ENCODE measurements around the gene EPHB1. TPM values are rescaled to one million over a fixed set of nuclear protein-coding genes. Genes with fewer than 3 reads are reported as not detected.

The EPHB1 gene
- polyA plus RNA-seq, 1 of the 3 experiments (the other 2 are of a cell fraction) = 1.2 TPM

- H3K4me1 ChIP-seq (ENCODE audit: control insufficient read depth in 1 of 2, insufficient read depth in 2 of 2, low read depth in 1 of 2, low read length in 1 of 2) = peaks cover 0 to 8% of the 10 kb centered on the region in 2 experiments; a peak in 1 of 4 replicates
- H3F3A ChIP-seq (replicated peaks; ENCODE audit: insufficient read depth) = no peaks in the 10 kb centered on the region
- ChIA-PET CTCF (interaction anchor here (0.8 to 3.6 kb wide), 2 partner anchors 38 to 156 kb away, joined by 4 to 38 read pairs; partner anchors contain the start of gene EPHB1), POLR2A (no interaction called here)
- H3K27me3 ChIP-seq (ENCODE audit: insufficient read depth) = no peaks in the 10 kb centered on the region
- no peak overlapping the region for H3K4me3 ChIP-seq (ENCODE audit: low read depth in 2 of 2, low read length in 1 of 2)
- H3K36me3 ChIP-seq (replicated peaks in 1 of 2; ENCODE audit: control insufficient read depth in 1 of 2, insufficient read depth in 2 of 2, low read length in 1 of 2) = no peaks in the 10 kb centered on the region
- 67% methylated on average over 3 of the region's 3 CpGs for WGBS (ENCODE audit: low lambda C conversion rate)
- no peak overlapping the region for H2AFZ ChIP-seq (ENCODE audit: low read depth)
- no peak overlapping the region for H3K4me2 ChIP-seq
- H3K9ac ChIP-seq = no peak overlapping the region
- DNase-seq = no peak
- H3K9me2 ChIP-seq = no peaks in the 10 kb centered on the region
- no peaks in the 10 kb centered on the region for H4K20me1 ChIP-seq (ENCODE audit: insufficient read depth)
- TF ChIP-seq IRF3 (IDR thresholded peaks at IDR 0.05; ENCODE audit: low read depth, low read length) (no peak), POLR2AphosphoS5 (IDR thresholded peaks at IDR 0.05; ENCODE audit: low read depth, low read length) (no peak), EP300 (IDR thresholded peaks at IDR 0.05; ENCODE audit: borderline replicate concordance in 1 of 2, low read depth in 1 of 2, low read length in 1 of 2) (no peak), FOXM1 (IDR thresholded peaks at IDR 0.05; ENCODE audit: low read depth) (no peak)
- H3K9me3 ChIP-seq = no peaks in the 10 kb centered on the region
- no peak overlapping the region for H3K27ac ChIP-seq (ENCODE audit: low read depth in 2 of 2, low read length in 1 of 2)
- H3K79me2 ChIP-seq (ENCODE audit: insufficient read depth) = no peaks in the 10 kb centered on the region
Observed at GRCh38 chr3:134757549-134758069, 37.5 kb upstream of the EPHB1 start.

- Histone ChIP-seq H3K4me3 (ENCODE audit: low read depth in 2 of 2, low read length in 1 of 2) (no peak overlapping the region), H3K27me3 (ENCODE audit: insufficient read depth) (no peaks in the 10 kb centered on the region), H3K4me2 (no peak overlapping the region), H3K9me3 (no peaks in the 10 kb centered on the region), H3K36me3 (replicated peaks in 1 of 2; ENCODE audit: control insufficient read depth in 1 of 2, insufficient read depth in 2 of 2, low read length in 1 of 2) (no peaks in the 10 kb centered on the region), H4K20me1 (ENCODE audit: insufficient read depth) (no peaks in the 10 kb centered on the region), H3K9me2 (no peaks in the 10 kb centered on the region), H2AFZ (ENCODE audit: low read depth) (no peak overlapping the region), H3K79me2 (ENCODE audit: insufficient read depth) (no peaks in the 10 kb centered on the region), H3K27ac (ENCODE audit: low read depth in 2 of 2, low read length in 1 of 2) (no peak overlapping the region), H3K9ac (no peak overlapping the region), H3K4me1 (ENCODE audit: control insufficient read depth in 1 of 2, insufficient read depth in 2 of 2, low read depth in 1 of 2, low read length in 1 of 2) (no peaks in the 10 kb centered on the region), H3F3A (replicated peaks; ENCODE audit: insufficient read depth) (no peaks in the 10 kb centered on the region)
- ChIA-PET POLR2A (no interaction called here), CTCF (no interaction called here)
- WGBS (ENCODE audit: low lambda C conversion rate) = 67% methylated on average over 7 of the region's 8 CpGs
- DNase-seq = no peak
- TF ChIP-seq USF2 (IDR thresholded peaks at IDR 0.05; ENCODE audit: borderline replicate concordance, low read depth, low read length) (no peak), NRF1 (IDR thresholded peaks at IDR 0.05; ENCODE audit: low read depth, low read length) (no peak), RFX5 (IDR thresholded peaks at IDR 0.05; ENCODE audit: low read length) (no peak), NFIC (IDR thresholded peaks at IDR 0.05; ENCODE audit: borderline replicate concordance) (no peak), RXRA (IDR thresholded peaks at IDR 0.05; ENCODE audit: borderline replicate concordance, low read depth) (no peak), ZBTB33 (IDR thresholded peaks at IDR 0.05; ENCODE audit: borderline replicate concordance, low read depth) (no peak), RAD21 (IDR thresholded peaks at IDR 0.05; ENCODE audit: low read length) (no peak), GABPA (IDR thresholded peaks at IDR 0.05; ENCODE audit: low read depth) (no peak), FOXJ3 (CRISPR knock-in tag; IDR thresholded peaks at IDR 0.05) (no peak), RCOR1 (IDR thresholded peaks at IDR 0.05; ENCODE audit: low read length) (no peak), REST (IDR thresholded peaks at IDR 0.05; ENCODE audit: low read depth, low read length) (no peak), ELF1 (IDR thresholded peaks at IDR 0.05) (no peak)
Observed at GRCh38 chr3:134761213-134761612, 33.8 kb upstream of the EPHB1 start.
